Adrenal gland (tissue), 5 donors: ENCODE results near the gene EPO.

Source experiments
- POLR2A ChIP-seq, 2 donors: fragments of 450-650 bp; IDR thresholded peaks; one replicate each; pipeline ENCODE4 v1.6.1; 2017; ENCODE audit warnings: antibody characterized with exemption in 2 of 2, mild to moderate bottlenecking in 2 of 2, moderate library complexity in 1 of 2
- TF ChIP-seq, protein P1 (sequence below), 6 experiments: fragments of 450-650 bp in 4 of 6; fragments of 200-600 bp in 2 of 6; sonication (generic) in 1 of 6; IDR thresholded peaks; 1 replicate in 5 of 6; 2 replicates in 1 of 6; pipeline versions ENCODE4 v1.5.1 to v1.8.0; 2016 to 2021; ENCODE audit warnings: antibody characterized with exemption in 6 of 6, mild to moderate bottlenecking in 2 of 6, moderate library complexity in 1 of 6
- donor health status: DM: no; HTN: no; CAD: no.

DNA sequence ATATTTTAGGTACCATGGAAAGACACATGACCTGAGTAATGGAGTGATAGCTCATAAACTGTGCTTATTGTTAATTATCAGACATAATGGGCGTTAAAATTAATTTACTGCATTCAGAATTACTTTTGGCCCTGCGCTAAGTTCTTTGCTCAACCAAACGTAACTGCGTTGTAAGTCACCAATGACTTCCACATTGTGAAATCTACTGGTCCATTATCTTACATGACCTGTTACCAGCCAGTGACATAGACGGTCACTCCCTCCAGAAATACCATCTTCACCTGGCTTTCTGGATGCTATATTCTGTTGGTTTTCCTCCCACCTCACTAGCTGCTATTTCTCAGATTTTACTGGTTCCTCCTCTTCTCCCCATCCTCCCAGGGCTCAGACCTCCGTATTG lies 21.2 kb upstream of the EPO start:
- TF ChIP-seq, protein P1, sequence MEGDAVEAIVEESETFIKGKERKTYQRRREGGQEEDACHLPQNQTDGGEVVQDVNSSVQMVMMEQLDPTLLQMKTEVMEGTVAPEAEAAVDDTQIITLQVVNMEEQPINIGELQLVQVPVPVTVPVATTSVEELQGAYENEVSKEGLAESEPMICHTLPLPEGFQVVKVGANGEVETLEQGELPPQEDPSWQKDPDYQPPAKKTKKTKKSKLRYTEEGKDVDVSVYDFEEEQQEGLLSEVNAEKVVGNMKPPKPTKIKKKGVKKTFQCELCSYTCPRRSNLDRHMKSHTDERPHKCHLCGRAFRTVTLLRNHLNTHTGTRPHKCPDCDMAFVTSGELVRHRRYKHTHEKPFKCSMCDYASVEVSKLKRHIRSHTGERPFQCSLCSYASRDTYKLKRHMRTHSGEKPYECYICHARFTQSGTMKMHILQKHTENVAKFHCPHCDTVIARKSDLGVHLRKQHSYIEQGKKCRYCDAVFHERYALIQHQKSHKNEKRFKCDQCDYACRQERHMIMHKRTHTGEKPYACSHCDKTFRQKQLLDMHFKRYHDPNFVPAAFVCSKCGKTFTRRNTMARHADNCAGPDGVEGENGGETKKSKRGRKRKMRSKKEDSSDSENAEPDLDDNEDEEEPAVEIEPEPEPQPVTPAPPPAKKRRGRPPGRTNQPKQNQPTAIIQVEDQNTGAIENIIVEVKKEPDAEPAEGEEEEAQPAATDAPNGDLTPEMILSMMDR (IDR thresholded peaks at IDR 0.05) = no peak
- TF ChIP-seq POLR2A (IDR thresholded peaks at IDR 0.05) = no peak
